Measurements from ENCODE around the gene TSPYL4. TPM values are rescaled to one million over a fixed set of nuclear protein-coding genes. Genes with fewer than 3 reads are reported as not detected.

TSPYL4 gene
- polyA plus RNA-seq, 1 donor from 2014 or later = 97.2 TPM

DNA sequence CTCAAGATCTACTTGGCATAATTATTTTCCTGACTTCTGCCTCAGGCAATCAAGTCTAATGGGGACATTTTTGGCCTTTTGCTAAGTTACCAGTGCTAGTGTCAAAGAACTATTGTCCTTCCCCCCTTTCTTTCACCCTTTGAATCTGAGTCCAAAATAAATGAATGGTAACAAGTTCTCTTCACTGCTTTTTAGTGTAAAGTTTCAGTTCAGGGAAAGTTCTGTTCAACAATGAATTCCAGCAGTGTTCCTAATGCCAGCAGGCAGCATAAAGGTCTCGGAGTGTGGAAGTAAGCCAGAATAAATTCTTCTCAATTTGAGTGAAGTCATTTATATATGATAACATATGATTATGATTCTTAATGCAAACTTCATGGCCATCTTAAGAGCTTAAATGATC lies 46.7 kb upstream of the TSPYL4 start:
- Histone ChIP-seq H3K27ac (ENCODE audit: low read length) (no peak overlapping the region), H3K36me3 (ENCODE audit: insufficient read depth, low read length) (no peaks in the 10 kb centered on the region), H3K79me2 (replicated peaks; ENCODE audit: insufficient read depth, low read length) (no peaks in the 10 kb centered on the region), H3K27me3 (ENCODE audit: insufficient read depth, low read depth, low read length) (no peaks in the 10 kb centered on the region), H3F3A (ENCODE audit: insufficient read depth, low read length, poor library complexity, severe bottlenecking) (no peaks in the 10 kb centered on the region), H3K9ac (ENCODE audit: low read length) (no peak overlapping the region), H4K20me1 (ENCODE audit: insufficient read depth) (no peaks in the 10 kb centered on the region), H3K4me3 (ENCODE audit: low read length) (no peak overlapping the region), H3K9me3 (ENCODE audit: low read length) (no peaks in the 10 kb centered on the region), H3K9me2 (ENCODE audit: insufficient read depth, low read length) (no peaks in the 10 kb centered on the region), H2AFZ (ENCODE audit: low read depth, low read length) (no peak overlapping the region), H3K4me2 (ENCODE audit: low read length) (no peak overlapping the region)
- TF ChIP-seq RAD21 (conservative IDR thresholded peaks at IDR 0.05) (no peak), REST (IDR thresholded peaks at IDR 0.05; ENCODE audit: borderline replicate concordance) (no peak), MXI1 (conservative IDR thresholded peaks at IDR 0.05; ENCODE audit: poor library complexity, severe bottlenecking) (no peak), POLR2AphosphoS5 (IDR thresholded peaks at IDR 0.05) (no peak), EZH2 (IDR thresholded peaks at IDR 0.05; ENCODE audit: borderline replicate concordance, insufficient read depth, low read length, poor library complexity, severe bottlenecking) (no peak), SMC3 (conservative IDR thresholded peaks at IDR 0.05; ENCODE audit: poor library complexity) (no peak)
- TF ChIP-seq, protein P1, sequence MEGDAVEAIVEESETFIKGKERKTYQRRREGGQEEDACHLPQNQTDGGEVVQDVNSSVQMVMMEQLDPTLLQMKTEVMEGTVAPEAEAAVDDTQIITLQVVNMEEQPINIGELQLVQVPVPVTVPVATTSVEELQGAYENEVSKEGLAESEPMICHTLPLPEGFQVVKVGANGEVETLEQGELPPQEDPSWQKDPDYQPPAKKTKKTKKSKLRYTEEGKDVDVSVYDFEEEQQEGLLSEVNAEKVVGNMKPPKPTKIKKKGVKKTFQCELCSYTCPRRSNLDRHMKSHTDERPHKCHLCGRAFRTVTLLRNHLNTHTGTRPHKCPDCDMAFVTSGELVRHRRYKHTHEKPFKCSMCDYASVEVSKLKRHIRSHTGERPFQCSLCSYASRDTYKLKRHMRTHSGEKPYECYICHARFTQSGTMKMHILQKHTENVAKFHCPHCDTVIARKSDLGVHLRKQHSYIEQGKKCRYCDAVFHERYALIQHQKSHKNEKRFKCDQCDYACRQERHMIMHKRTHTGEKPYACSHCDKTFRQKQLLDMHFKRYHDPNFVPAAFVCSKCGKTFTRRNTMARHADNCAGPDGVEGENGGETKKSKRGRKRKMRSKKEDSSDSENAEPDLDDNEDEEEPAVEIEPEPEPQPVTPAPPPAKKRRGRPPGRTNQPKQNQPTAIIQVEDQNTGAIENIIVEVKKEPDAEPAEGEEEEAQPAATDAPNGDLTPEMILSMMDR (IDR thresholded peaks at IDR 0.05; ENCODE audit: poor library complexity, severe bottlenecking) = no peak

GRCh38 chr6:116298973-116299372 lies 45.1 kb upstream of the TSPYL4 start:
- H4K20me1 ChIP-seq (ENCODE audit: insufficient read depth) = no peaks in the 10 kb centered on the region
- no peaks in the 10 kb centered on the region for H3K9me2 ChIP-seq (ENCODE audit: insufficient read depth, low read length)
- H3F3A ChIP-seq (ENCODE audit: insufficient read depth, low read length, poor library complexity, severe bottlenecking) = no peaks in the 10 kb centered on the region
- no peak overlapping the region for H3K9ac ChIP-seq (ENCODE audit: low read length)
- H3K27ac ChIP-seq (ENCODE audit: low read length) = no peak overlapping the region
- H3K27me3 ChIP-seq (ENCODE audit: insufficient read depth, low read depth, low read length) = no peaks in the 10 kb centered on the region
- no peaks in the 10 kb centered on the region for H3K36me3 ChIP-seq (ENCODE audit: insufficient read depth, low read length)
- no peak overlapping the region for H3K4me3 ChIP-seq (ENCODE audit: low read length)
- no peak overlapping the region for H2AFZ ChIP-seq (ENCODE audit: low read depth, low read length)
- no peaks in the 10 kb centered on the region for H3K79me2 ChIP-seq (replicated peaks; ENCODE audit: insufficient read depth, low read length)
- no peak overlapping the region for H3K4me2 ChIP-seq (ENCODE audit: low read length)
- no peak for TF ChIP-seq MXI1 (conservative IDR thresholded peaks at IDR 0.05; ENCODE audit: poor library complexity, severe bottlenecking)
- H3K9me3 ChIP-seq (ENCODE audit: low read length) = no peaks in the 10 kb centered on the region

DNA sequence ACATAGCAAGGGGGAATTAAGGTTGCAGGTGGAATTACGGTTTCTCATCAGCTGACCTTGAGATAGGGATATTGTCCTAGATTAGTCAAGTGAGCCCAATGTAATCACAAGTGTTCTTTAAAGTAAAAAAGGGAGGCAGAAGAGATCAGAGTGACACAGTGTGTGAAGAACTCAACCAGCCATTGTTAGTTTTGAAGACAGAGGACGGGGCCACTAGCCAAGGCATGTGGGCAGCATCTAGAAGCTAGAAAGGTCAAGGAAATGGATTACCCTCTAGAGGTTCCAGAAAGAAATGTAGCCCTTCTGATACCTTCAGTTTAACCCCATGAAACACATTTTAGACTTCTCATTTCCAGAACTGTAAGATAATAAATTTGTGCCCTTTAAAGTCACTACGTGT lies 44.4 kb upstream of the TSPYL4 start:
- no peak for TF ChIP-seq REST (IDR thresholded peaks at IDR 0.05; ENCODE audit: borderline replicate concordance)
- TF ChIP-seq SMC3 (conservative IDR thresholded peaks at IDR 0.05; ENCODE audit: poor library complexity) = no peak
- no peak for TF ChIP-seq RAD21 (conservative IDR thresholded peaks at IDR 0.05)
- no peak for TF ChIP-seq MXI1 (conservative IDR thresholded peaks at IDR 0.05; ENCODE audit: poor library complexity, severe bottlenecking)
- no peak for TF ChIP-seq POLR2AphosphoS5 (IDR thresholded peaks at IDR 0.05)
- TF ChIP-seq EP300 (conservative IDR thresholded peaks at IDR 0.05; ENCODE audit: poor library complexity, severe bottlenecking) = no peak
- TF ChIP-seq TAF1 (IDR thresholded peaks at IDR 0.05; ENCODE audit: low read depth) = no peak
- TF ChIP-seq, protein P1 (IDR thresholded peaks at IDR 0.05; ENCODE audit: poor library complexity, severe bottlenecking) = no peak
- no peak for TF ChIP-seq EZH2 (IDR thresholded peaks at IDR 0.05; ENCODE audit: borderline replicate concordance, insufficient read depth, low read length, poor library complexity, severe bottlenecking)
- no peaks in the 10 kb centered on the region for H3K27me3 ChIP-seq (ENCODE audit: insufficient read depth, low read depth, low read length)
- H3F3A ChIP-seq (ENCODE audit: insufficient read depth, low read length, poor library complexity, severe bottlenecking) = no peaks in the 10 kb centered on the region
- no peak overlapping the region for H2AFZ ChIP-seq (ENCODE audit: low read depth, low read length)
- no peaks in the 10 kb centered on the region for H3K36me3 ChIP-seq (ENCODE audit: insufficient read depth, low read length)
- H3K9ac ChIP-seq (ENCODE audit: low read length) = no peak overlapping the region
- no peak overlapping the region for H3K4me2 ChIP-seq (ENCODE audit: low read length)
- no peaks in the 10 kb centered on the region for H3K9me2 ChIP-seq (ENCODE audit: insufficient read depth, low read length)
- H3K27ac ChIP-seq (ENCODE audit: low read length) = no peak overlapping the region
- no peaks in the 10 kb centered on the region for H4K20me1 ChIP-seq (ENCODE audit: insufficient read depth)
- H3K79me2 ChIP-seq (replicated peaks; ENCODE audit: insufficient read depth, low read length) = no peaks in the 10 kb centered on the region
- no peaks in the 10 kb centered on the region for H3K9me3 ChIP-seq (ENCODE audit: low read length)
- H3K4me3 ChIP-seq (ENCODE audit: low read length) = no peak overlapping the region

All from neural cell (in vitro differentiated cells).